ENCODE results near the gene MARCO.

MARCO gene, protein sequence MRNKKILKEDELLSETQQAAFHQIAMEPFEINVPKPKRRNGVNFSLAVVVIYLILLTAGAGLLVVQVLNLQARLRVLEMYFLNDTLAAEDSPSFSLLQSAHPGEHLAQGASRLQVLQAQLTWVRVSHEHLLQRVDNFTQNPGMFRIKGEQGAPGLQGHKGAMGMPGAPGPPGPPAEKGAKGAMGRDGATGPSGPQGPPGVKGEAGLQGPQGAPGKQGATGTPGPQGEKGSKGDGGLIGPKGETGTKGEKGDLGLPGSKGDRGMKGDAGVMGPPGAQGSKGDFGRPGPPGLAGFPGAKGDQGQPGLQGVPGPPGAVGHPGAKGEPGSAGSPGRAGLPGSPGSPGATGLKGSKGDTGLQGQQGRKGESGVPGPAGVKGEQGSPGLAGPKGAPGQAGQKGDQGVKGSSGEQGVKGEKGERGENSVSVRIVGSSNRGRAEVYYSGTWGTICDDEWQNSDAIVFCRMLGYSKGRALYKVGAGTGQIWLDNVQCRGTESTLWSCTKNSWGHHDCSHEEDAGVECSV

GRCh38 chr2:118942031-118942430 lies at the start of gene MARCO:
Gene MARCO, plus strand, starts transcription at chr2:118942194. Its CDS starts 107 bp downstream, at chr2:118942301.
- DNase-seq = no peak

DNA sequence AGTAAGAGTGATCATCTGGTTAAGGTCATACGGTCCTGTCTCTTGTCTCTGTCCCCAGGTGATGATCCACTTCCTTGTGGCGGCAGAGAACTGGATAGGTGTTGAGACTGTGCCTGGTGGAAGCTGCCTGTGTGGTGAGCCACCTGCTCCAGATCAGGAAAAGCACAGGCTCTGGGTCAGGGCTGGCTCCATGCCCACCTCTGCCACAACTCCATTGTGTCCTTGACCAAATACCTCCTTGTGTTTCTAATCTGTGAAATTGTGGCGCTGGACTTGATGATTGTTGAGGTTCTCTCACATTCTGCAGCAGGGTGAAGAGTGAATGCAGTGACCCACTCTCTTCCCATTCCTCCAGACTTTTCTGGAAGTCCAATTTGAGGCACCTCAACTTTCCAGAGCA lies 48.9 kb upstream of the MARCO start:
- no peak for DNase-seq

DNA sequence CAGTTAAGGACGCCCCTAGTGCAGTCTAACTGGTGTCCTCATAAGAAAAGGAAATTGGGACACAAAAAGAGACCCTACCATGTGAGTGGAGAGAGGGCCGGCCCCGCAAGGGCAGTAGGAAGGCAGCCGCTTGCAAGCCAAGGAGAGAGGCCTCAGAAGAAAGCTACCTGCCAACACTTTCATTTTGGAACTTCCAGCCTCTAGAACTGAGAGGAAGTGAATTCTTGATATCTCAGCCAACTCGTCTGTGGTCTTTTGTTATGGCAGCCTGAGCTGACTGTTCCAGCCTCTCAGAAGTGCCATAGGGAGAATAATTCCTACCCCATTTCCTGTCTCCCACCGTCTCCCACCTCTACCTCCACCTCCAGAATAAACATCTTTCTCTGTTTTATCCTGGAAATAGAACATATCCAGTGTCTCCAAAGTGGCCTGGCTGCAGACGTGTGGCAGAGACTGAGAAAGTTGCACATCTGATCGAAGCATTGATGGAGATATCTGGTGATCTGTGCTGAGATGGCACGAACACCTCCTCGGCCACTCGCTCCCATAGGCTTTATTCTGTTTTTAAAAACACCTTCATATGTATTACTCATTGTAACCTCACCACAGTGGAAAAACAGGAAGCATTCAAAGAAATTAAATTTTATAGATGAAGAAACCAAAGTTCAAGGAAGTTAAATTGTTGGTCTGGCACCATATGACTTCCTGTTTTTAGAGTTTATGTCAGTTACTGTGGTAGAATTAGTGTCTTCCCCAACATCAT lies 39.5 kb upstream of the MARCO start:
- no peak for DNase-seq

- DNase-seq = no peak
Measured at GRCh38 chr2:118903029-118903351, 39.0 kb upstream of the MARCO start.

GRCh38 chr2:118903551-118904479 lies 38.2 kb upstream of the MARCO start:
- no peak for DNase-seq

DNA sequence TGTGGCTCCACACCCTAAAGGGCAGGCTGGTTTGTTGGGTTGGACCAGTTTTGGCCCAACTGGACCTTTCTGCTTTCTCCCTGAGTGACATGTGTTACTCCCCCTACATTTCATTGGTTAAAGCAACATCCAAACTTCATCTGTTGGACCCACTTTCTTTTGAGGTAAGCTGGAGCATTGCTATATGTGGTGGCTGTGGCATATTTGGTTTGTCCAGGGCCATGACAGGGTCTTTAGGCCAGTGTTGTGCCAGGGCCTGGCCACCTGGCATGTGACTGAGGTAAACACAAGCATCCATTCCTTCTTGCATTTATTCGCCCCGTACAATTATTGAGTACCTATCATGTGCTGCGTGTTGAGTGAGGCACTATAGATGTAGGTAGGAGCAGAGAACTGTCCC lies 36.8 kb upstream of the MARCO start:
- DNase-seq = no peak

DNA sequence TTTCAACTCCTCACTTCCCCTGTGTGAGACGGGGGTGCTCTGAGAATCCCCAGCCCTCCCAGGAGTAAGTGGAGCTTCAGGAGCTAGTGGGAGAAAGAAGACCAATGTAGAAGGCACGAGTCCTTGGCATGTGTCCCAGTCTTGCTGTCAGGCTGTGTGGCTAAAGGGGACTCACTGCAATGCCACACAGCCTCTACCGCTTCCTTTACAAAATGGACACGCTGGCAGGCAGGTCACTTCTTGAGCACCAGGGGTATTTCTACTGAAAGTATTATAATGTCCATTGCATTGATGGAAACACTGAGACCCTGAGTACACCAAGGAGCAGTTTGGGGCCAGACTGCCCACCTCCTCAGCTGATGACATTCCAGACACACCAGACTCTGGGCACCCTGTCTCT lies 35.8 kb upstream of the MARCO start:
- DNase-seq = no peak

DNA sequence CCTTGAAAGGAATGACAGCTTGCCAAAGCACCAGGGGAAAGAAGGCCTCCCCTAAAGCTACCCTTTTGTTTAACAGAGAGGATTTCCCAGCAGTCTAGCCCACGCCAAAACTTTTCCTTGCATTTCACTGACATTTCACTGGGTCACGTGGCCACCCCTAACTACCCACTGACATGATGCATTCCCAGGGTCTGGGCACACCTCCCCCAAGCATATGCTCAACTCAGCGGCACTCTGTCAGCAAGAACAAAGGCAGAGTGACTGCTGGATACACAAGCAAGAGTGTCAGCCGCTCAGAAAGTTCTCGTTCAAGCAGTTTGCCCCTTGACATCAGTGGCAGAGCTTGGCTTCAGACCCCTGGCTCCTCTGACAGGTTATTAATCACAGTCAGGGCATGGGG lies 34.2 kb upstream of the MARCO start:
- DNase-seq = no peak

- DNase-seq = no peak
Measured at GRCh38 chr2:118909191-118909590, 32.8 kb upstream of the MARCO start.

- DNase-seq = no peak
Measured at GRCh38 chr2:118911166-118911856, 30.7 kb upstream of the MARCO start.

DNA sequence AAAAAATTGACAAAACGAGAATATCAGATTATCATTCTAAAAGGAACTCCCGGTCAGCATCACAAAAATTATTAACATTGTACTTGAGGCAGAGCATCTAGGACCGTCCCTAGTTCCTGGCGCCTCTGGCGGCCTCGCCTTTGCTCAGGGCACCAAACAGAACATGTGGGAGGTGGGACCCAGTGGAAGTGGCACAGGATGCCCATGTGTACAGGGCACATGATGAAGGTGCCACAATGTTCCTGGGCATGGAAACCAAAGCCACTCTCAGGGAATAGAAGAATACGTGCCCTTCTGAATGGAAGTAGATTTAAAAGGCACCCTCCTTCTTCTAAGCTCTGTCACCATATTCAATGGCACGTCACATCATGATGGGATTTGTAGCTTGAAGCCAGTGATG lies 30.1 kb upstream of the MARCO start:
- no peak for DNase-seq

GRCh38 chr2:118913131-118913802 lies 28.7 kb upstream of the MARCO start:
- DNase-seq = no peak

- no peak for DNase-seq
Measured at GRCh38 chr2:118913803-118914645, 28.0 kb upstream of the MARCO start.

GRCh38 chr2:118914721-118915453 lies 27.1 kb upstream of the MARCO start:
- DNase-seq = no peak

DNA sequence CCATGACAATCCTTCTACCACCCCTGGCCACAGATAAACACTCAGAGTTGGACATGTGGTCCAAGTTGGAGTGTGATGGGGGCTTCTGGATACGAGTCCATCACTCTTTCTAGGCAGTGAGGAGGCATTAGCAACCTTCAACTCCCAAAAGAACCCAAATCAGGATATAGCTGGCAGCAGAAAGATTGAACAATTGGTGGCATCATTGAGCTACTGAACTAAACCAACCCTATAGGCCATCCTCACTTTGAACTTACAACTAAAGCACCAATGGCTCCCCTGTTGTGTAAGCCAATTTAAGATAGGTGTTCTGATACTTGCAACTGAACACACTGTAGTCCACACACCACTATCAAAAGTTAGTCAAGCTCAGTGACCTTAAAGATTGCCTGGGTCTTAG lies 24.0 kb upstream of the MARCO start:
- DNase-seq = no peak

DNA sequence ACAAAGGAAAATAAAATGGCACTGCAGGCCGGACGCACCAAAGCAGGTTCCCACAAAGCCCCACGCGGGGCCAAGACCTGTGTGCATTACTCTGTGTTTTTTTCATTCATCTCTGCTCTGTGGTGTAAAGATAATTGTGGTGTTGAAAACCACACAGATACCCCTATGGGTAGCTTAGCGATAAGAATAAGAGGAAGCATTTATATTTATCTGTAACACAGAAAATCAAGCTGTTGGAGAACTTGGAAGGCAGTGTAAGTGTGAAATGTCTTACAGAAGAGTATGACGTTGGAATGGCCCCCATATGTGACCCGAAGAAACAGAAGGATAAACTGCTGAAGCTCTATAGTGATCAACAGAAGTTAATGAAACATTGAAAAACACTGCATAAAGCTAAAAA lies 20.3 kb upstream of the MARCO start:
- DNase-seq = no peak

- no peak for DNase-seq
Measured at GRCh38 chr2:118922254-118922653, 19.7 kb upstream of the MARCO start.

GRCh38 chr2:118923371-118923770 lies 18.6 kb upstream of the MARCO start:
- no peak for DNase-seq

DNA sequence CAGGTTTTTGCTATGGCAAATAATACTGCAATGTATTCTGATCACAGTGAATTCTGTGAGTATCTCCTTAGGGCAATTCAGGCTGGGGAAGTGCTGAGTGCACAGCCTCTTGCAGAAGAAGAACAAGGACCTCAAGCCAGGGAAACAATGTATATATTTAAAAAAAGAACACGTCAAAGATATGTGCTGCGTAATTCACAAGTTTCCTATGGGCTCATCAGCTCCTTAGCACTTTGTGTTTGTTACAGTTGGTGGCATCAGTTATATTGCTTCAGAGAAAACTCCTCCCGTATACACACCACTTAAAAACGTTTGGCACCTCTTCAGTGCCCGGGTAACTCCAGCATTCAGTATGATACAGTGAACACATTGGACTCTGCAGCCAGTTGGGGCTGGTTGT lies 16.5 kb upstream of the MARCO start:
- DNase-seq = no peak

GRCh38 chr2:118925981-118926380 lies 16.0 kb upstream of the MARCO start:
- no peak for DNase-seq
